HEK293 (cell line): Measurements from ENCODE around the gene TADA2B.

ENCODE experiments used
- CTCF ChIP-seq: fragments of 450-650 bp; formaldehyde crosslinking; IDR thresholded peaks from 2 replicates; pipeline ENCODE4 v1.5.1; 2016; ENCODE audit warnings: missing biosample characterization, missing genetic modification characterization
- PATZ1 ChIP-seq: fragments of 450-650 bp; formaldehyde crosslinking; IDR thresholded peaks from 2 replicates; pipeline ENCODE4 v1.5.1; 2016; ENCODE audit warnings: missing biosample characterization, missing genetic modification characterization
- REST ChIP-seq: fragments of 450-650 bp; formaldehyde crosslinking; IDR thresholded peaks from 2 replicates; pipeline ENCODE4 v1.5.1; 2016; ENCODE audit warnings: missing biosample characterization, missing genetic modification characterization
- ZBTB21 ChIP-seq: fragments of 450-650 bp; formaldehyde crosslinking; IDR thresholded peaks from 2 replicates; pipeline ENCODE4 v1.5.1; 2017; ENCODE audit warnings: missing biosample characterization, missing genetic modification characterization
- ZNF174 ChIP-seq: fragments of 450-650 bp; formaldehyde crosslinking; IDR thresholded peaks from 2 replicates; pipeline ENCODE4 v1.5.0; 2017; ENCODE audit warnings: missing biosample characterization, mild to moderate bottlenecking, missing genetic modification characterization
- ZNF184 ChIP-seq: fragments of 450-650 bp; IDR thresholded peaks from 2 replicates; pipeline ENCODE4 v1.5.1; 2018; ENCODE audit warnings: missing biosample characterization, mild to moderate bottlenecking, missing genetic modification characterization
- ZNF350 ChIP-seq: fragments of 450-650 bp; formaldehyde crosslinking; IDR thresholded peaks from 2 replicates; pipeline ENCODE4 v1.5.0; 2017; ENCODE audit warnings: missing biosample characterization, mild to moderate bottlenecking, missing genetic modification characterization
- ZNF449 ChIP-seq: fragments of 450-650 bp; formaldehyde crosslinking; IDR thresholded peaks from 2 replicates; pipeline ENCODE4 v1.5.1; 2017; ENCODE audit warnings: missing biosample characterization, mild to moderate bottlenecking, missing genetic modification characterization, moderate library complexity
- ZNF530 ChIP-seq: fragments of 450-650 bp; formaldehyde crosslinking; IDR thresholded peaks from 2 replicates; pipeline ENCODE4 v1.5.1; 2016; ENCODE audit warnings: low read depth, missing biosample characterization, missing genetic modification characterization
- ZNF555 ChIP-seq: fragments of 450-650 bp; formaldehyde crosslinking; conservative IDR thresholded peaks from 2 replicates; pipeline ENCODE4 v1.5.1; 2017; ENCODE audit warnings: missing biosample characterization, mild to moderate bottlenecking, missing genetic modification characterization, inconsistent platforms
- ZNF660 ChIP-seq: fragments of 450-650 bp; IDR thresholded peaks from 2 replicates; pipeline ENCODE4 v1.5.1; 2018; ENCODE audit warnings: missing biosample characterization, mild to moderate bottlenecking, missing genetic modification characterization
- ZNF76 ChIP-seq: fragments of 450-650 bp; formaldehyde crosslinking; IDR thresholded peaks from 2 replicates; pipeline ENCODE4; 2016; ENCODE audit warnings: low read depth, missing biosample characterization, missing genetic modification characterization, borderline replicate concordance
- ZSCAN5A ChIP-seq: fragments of 450-650 bp; formaldehyde crosslinking; IDR thresholded peaks from 2 replicates; pipeline ENCODE4 v1.5.1; 2016; ENCODE audit warnings: missing biosample characterization, missing genetic modification characterization

GRCh38 chr4:7076696-7077082 lies 33.5 kb downstream of the TADA2B start:
- TF ChIP-seq CTCF (no peak), ZNF449 (tag by site-specific recombination) (no peak), ZNF350 (no peak), ZNF184 (tag by site-specific recombination) (no peak), ZBTB21 (tag by site-specific recombination) (no peak), ZNF174 (tag by site-specific recombination) (no peak), ZNF660 (tag by site-specific recombination) (no peak), ZNF555 (tag by site-specific recombination) (no peak), ZNF76 (tag by site-specific recombination) (no peak), REST (tag by site-specific recombination) (no peak), PATZ1 (tag by site-specific recombination) (no peak), ZSCAN5A (tag by site-specific recombination) (no peak), ZNF530 (no peak)
